ENCODE results near the gene GTPBP4. TPM values are rescaled to one million over a fixed set of nuclear protein-coding genes. Genes with fewer than 3 reads are reported as not detected.
A peak's percentile ranks its signal among the peaks of the same experiment; 100 is the strongest.

GTPBP4 gene
- total and polyA plus RNA-seq, 2 of the 13 experiments (the other 11 are each of a cell fraction or from before 2014, with no cell fraction given) = 24.1 to 85.5 TPM

DNA sequence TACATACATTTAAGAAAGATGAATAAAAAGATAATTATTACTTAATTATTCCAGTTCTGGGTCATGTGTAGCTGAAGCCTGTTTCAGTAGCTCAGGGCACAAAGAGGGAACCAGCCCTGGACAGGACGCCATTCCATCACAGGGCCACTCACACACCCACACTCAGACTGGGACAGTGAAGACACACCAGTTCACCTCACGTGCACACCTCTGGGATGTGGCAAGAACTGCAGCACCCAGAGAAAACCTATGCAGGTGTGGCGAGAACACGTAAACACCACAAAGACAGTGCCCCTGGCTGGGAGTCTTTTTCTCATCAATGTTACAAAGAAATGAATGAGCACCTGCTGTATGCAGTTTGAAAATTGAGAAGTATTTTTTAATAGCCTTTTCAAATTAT lies 62.3 kb downstream of the GTPBP4 start (continued):
- no peak for TF ChIP-seq KMT2B (CRISPR knock-in tag; IDR thresholded peaks at IDR 0.05)
- peak; percentile 71; the same call in 1 of the 2 replicates for TF ChIP-seq SIN3A (IDR thresholded peaks at IDR 0.05; ENCODE audit: borderline replicate concordance, low read depth, low read length)
- TF ChIP-seq SP140L (CRISPR knock-in tag; IDR thresholded peaks at IDR 0.05; ENCODE audit: borderline replicate concordance) = no peak
- no peak for TF ChIP-seq ATAD3A (CRISPR knock-in tag; IDR thresholded peaks at IDR 0.05)
- peak; percentile 52; the same call in 1 of the 3 replicates for TF ChIP-seq MXI1 (IDR thresholded peaks at IDR 0.05; ENCODE audit: borderline replicate concordance, low read depth, low read length)
- peak; percentile 33; the same call in 1 of the 2 replicates for TF ChIP-seq SALL1 (CRISPR knock-in tag; IDR thresholded peaks at IDR 0.05)
- no peak for TF ChIP-seq ZNF235 (CRISPR knock-in tag; IDR thresholded peaks at IDR 0.05; ENCODE audit: borderline replicate concordance)
- TF ChIP-seq IRX3 (CRISPR knock-in tag; IDR thresholded peaks at IDR 0.05; ENCODE audit: borderline replicate concordance, low read depth) = no peak
- peak in 1 of 2 experiments; percentile 35; a peak in 1 of 4 replicates for TF ChIP-seq POLR2A (IDR thresholded peaks at IDR 0.05; ENCODE audit: insufficient read depth in 1 of 2, low read depth in 2 of 2, low read length in 2 of 2)
- no peak for TF ChIP-seq NCOA2 (CRISPR knock-in tag; IDR thresholded peaks at IDR 0.05)
- no peak for TF ChIP-seq ZNF577 (CRISPR knock-in tag; IDR thresholded peaks at IDR 0.05; ENCODE audit: borderline replicate concordance, low read depth)
- TF ChIP-seq HNRNPLL (IDR thresholded peaks at IDR 0.05; ENCODE audit: low read depth, low read length, poor library complexity, severe bottlenecking) = no peak
- no peak for TF ChIP-seq BATF2 (CRISPR knock-in tag; IDR thresholded peaks at IDR 0.05)
- TF ChIP-seq ZNF3 (CRISPR knock-in tag; IDR thresholded peaks at IDR 0.05) = peak; percentile 65; the same call in 1 of the 2 replicates
- TF ChIP-seq, protein P1, sequence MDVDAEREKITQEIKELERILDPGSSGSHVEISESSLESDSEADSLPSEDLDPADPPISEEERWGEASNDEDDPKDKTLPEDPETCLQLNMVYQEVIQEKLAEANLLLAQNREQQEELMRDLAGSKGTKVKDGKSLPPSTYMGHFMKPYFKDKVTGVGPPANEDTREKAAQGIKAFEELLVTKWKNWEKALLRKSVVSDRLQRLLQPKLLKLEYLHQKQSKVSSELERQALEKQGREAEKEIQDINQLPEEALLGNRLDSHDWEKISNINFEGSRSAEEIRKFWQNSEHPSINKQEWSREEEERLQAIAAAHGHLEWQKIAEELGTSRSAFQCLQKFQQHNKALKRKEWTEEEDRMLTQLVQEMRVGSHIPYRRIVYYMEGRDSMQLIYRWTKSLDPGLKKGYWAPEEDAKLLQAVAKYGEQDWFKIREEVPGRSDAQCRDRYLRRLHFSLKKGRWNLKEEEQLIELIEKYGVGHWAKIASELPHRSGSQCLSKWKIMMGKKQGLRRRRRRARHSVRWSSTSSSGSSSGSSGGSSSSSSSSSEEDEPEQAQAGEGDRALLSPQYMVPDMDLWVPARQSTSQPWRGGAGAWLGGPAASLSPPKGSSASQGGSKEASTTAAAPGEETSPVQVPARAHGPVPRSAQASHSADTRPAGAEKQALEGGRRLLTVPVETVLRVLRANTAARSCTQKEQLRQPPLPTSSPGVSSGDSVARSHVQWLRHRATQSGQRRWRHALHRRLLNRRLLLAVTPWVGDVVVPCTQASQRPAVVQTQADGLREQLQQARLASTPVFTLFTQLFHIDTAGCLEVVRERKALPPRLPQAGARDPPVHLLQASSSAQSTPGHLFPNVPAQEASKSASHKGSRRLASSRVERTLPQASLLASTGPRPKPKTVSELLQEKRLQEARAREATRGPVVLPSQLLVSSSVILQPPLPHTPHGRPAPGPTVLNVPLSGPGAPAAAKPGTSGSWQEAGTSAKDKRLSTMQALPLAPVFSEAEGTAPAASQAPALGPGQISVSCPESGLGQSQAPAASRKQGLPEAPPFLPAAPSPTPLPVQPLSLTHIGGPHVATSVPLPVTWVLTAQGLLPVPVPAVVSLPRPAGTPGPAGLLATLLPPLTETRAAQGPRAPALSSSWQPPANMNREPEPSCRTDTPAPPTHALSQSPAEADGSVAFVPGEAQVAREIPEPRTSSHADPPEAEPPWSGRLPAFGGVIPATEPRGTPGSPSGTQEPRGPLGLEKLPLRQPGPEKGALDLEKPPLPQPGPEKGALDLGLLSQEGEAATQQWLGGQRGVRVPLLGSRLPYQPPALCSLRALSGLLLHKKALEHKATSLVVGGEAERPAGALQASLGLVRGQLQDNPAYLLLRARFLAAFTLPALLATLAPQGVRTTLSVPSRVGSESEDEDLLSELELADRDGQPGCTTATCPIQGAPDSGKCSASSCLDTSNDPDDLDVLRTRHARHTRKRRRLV (CRISPR knock-in tag; IDR thresholded peaks at IDR 0.05) = no peak
- TF ChIP-seq MBNL3 (CRISPR knock-in tag; conservative IDR thresholded peaks at IDR 0.05) = no peak
- TF ChIP-seq, protein P2, sequence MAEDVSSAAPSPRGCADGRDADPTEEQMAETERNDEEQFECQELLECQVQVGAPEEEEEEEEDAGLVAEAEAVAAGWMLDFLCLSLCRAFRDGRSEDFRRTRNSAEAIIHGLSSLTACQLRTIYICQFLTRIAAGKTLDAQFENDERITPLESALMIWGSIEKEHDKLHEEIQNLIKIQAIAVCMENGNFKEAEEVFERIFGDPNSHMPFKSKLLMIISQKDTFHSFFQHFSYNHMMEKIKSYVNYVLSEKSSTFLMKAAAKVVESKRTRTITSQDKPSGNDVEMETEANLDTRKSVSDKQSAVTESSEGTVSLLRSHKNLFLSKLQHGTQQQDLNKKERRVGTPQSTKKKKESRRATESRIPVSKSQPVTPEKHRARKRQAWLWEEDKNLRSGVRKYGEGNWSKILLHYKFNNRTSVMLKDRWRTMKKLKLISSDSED (CRISPR knock-in tag; IDR thresholded peaks at IDR 0.05) = no peak
- peak; percentile 98 for TF ChIP-seq BHLHE40 (IDR thresholded peaks at IDR 0.05; ENCODE audit: low read length)
- TF ChIP-seq ZNF720 (CRISPR knock-in tag; IDR thresholded peaks at IDR 0.05) = no peak
- no peak for TF ChIP-seq HOXA9 (CRISPR knock-in tag; IDR thresholded peaks at IDR 0.05; ENCODE audit: borderline replicate concordance)

All from HepG2 (cell line).